Right lobe of liver (tissue), 6 donors: ENCODE measurements around the gene ACP3. TPM values are rescaled to one million over a fixed set of nuclear protein-coding genes. Genes with fewer than 3 reads are reported as not detected.
"Not testable (repeated sequence)": the region's sequence is repeated elsewhere in the genome, so short reads cannot be mapped to it uniquely, and the experiment has no call there.

ENCODE experiments used
- ATAC-seq, 4 donors: fragments of 200-7000 bp; cut with Tn5 transposase; one replicate each; pipeline ENCODE4 v1.9.1; 2020; ENCODE audit warnings: mild to moderate bottlenecking in 4 of 4, moderate library complexity in 4 of 4
- DNase-seq, 3 donors: peaks; one replicate each; pipeline ENCODE4 v3.0.0-alpha.2; 2020
- H3K27ac ChIP-seq, 3 donors: fragments of 200-600 bp; one replicate each; pipeline ENCODE4 v1.8.0; 2022
- H3K27me3 ChIP-seq, 2 donors: fragments of 200-600 bp; one replicate each; pipeline ENCODE4 v1.8.0; 2022
- H3K36me3 ChIP-seq, 4 donors: fragments of 200-600 bp; sonication (generic) in 1 of 4; one replicate each; pipeline versions ENCODE4 v1.5.1 to v1.8.0; 2017 to 2022; ENCODE audit warnings: control low read depth in 1 of 4
- H3K4me1 ChIP-seq, 4 donors: fragments of 200-600 bp; sonication (generic) in 1 of 4; one replicate each; pipeline versions ENCODE4 v1.5.1 to v1.8.0; 2017 to 2022; ENCODE audit warnings: control low read depth in 1 of 4
- H3K4me3 ChIP-seq, 3 donors: fragments of 200-600 bp; one replicate each; pipeline ENCODE4 v1.8.0; 2022
- H3K9me3 ChIP-seq, 4 donors: fragments of 200-600 bp; sonication (generic) in 1 of 4; one replicate each; pipeline versions ENCODE4 v1.5.1 to v1.8.0; 2017 to 2022; ENCODE audit warnings: control low read depth in 1 of 4
- POLR2A ChIP-seq: fragments of 450-650 bp; IDR thresholded peaks from one replicate; pipeline ENCODE4 v1.6.1; 2017; ENCODE audit warnings: antibody characterized with exemption, mild to moderate bottlenecking
- WGBS: methylation state at CpG from one replicate; pipeline ENCODE4 v1.1.6; 2018; ENCODE audit warnings: low coverage, low lambda C conversion rate; ENCODE audit not compliant: insufficient coverage; ENCODE audit errors: missing lambda C conversion rate; 5-methylcytosine and 5-hydroxymethylcytosine counted together
- intact Hi-C, 2 donors: fragments of 100-400 bp; cut with DNase I; formaldehyde crosslinking; loops; one replicate each; pipeline versions ENCODE4 v1.11.2 to v1.14.1; 2022
- total RNA-seq, 6 experiments: library from RNA; depleted of rRNA in 2 of 6; stranded (reverse); fragments of >200 nt in 2 of 6; fragmentation: NEBNext Ultra II Directional in 3 of 6; extraction: Animal tissue kit (Norgen Biotek cat#: 25700) in 3 of 6; gene quantifications; one replicate each; pipeline versions ENCODE4 v1.1.0 to v1.2.4, GENCODE V29; 2016 to 2023
- TF ChIP-seq, protein P1 (sequence below), 4 donors: fragments of 200-600 bp in 3 of 4; fragments of 450-650 bp in 1 of 4; IDR thresholded peaks; one replicate each; pipeline versions ENCODE4 v1.5.1 to v1.8.0; 2016 to 2022; ENCODE audit warnings: antibody characterized with exemption in 4 of 4, mild to moderate bottlenecking in 2 of 4
- donor health status: DM: no; HTN: yes; CAD: no.
- donor health status: DM: no; HTN: no; CAD: no.
- donor health status: DM: no; HTN: no; CAD: no.
- donor health status: DM: no; HTN: yes; CAD: no.
- donor health status: DM: no; HTN: yes; CAD: no.

ACP3 gene
- total RNA-seq, 6 experiments from 2014 or later: 0.12 to 0.49 (median 0.22) TPM; not detected in 1

DNA sequence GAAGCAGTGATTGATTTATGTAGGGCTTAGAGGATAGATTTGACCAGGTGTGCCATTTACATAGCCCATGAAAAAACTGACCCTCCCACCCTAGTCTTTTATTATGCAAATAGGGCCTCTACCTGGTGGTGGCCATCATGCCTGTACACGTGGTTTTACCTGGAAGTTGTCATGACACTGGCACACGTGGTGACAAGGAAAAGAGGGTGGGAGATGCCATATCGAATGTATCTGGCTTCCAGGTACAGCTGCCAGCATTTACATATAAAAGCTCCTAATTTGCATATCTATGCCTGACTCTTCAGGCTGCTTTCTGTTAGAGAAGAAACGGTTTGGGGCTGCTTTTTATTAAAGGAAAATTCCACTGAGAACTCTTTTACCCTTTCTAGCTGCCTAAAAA lies 65.1 kb downstream of the ACP3 start:
- DNase-seq: no peak
- Histone ChIP-seq H3K4me1 (no peaks in the 10 kb centered on the region), H3K27me3 (no peaks in the 10 kb centered on the region), H3K36me3 (no peaks in the 10 kb centered on the region), H3K4me3 (no peak overlapping the region), H3K27ac (no peak overlapping the region), H3K9me3 (no peaks in the 10 kb centered on the region)
- TF ChIP-seq, protein P1, sequence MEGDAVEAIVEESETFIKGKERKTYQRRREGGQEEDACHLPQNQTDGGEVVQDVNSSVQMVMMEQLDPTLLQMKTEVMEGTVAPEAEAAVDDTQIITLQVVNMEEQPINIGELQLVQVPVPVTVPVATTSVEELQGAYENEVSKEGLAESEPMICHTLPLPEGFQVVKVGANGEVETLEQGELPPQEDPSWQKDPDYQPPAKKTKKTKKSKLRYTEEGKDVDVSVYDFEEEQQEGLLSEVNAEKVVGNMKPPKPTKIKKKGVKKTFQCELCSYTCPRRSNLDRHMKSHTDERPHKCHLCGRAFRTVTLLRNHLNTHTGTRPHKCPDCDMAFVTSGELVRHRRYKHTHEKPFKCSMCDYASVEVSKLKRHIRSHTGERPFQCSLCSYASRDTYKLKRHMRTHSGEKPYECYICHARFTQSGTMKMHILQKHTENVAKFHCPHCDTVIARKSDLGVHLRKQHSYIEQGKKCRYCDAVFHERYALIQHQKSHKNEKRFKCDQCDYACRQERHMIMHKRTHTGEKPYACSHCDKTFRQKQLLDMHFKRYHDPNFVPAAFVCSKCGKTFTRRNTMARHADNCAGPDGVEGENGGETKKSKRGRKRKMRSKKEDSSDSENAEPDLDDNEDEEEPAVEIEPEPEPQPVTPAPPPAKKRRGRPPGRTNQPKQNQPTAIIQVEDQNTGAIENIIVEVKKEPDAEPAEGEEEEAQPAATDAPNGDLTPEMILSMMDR (IDR thresholded peaks at IDR 0.05): no peak
- no peak for TF ChIP-seq POLR2A
- intact Hi-C loops: no loop called here
- WGBS: 36% methylated on average over 3 of the region's 4 CpGs
- no peak for ATAC-seq

DNA sequence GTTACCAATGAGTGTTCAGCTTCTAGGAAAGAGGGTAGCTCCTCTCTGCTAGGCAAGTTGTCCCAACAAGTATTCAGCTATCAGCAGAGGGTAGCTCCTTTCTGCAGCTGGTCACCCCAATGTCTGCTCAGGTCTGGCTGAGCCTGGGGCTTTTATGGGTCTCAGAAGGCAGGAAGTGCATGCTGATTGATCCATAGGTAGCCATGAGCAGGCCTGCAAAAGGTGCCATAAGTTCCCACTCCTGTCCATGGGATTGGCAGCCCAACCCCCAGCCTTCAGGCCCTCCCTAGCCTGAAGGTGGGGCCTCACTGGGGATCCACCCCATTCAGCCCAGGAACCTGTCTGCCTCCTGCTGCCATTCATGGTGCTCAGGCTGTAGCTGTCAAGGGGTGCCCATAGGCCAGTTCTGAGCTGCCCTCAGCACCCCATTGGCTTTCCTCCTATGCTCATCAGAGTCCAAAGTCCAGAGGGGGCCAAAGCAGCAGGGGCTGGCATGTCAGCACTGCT lies 65.5 kb downstream of the ACP3 start:
- Histone ChIP-seq H3K27ac (no peak overlapping the region), H3K4me1 (no peaks in the 10 kb centered on the region), H3K4me3 (no peak overlapping the region), H3K27me3 (no peaks in the 10 kb centered on the region), H3K9me3 (no peaks in the 10 kb centered on the region), H3K36me3 (no peaks in the 10 kb centered on the region)
- intact Hi-C loops: no loop called here
- no peak for ATAC-seq
- TF ChIP-seq, protein P1 (IDR thresholded peaks at IDR 0.05): no peak
- TF ChIP-seq POLR2A: no peak
- DNase-seq: no peak

DNA sequence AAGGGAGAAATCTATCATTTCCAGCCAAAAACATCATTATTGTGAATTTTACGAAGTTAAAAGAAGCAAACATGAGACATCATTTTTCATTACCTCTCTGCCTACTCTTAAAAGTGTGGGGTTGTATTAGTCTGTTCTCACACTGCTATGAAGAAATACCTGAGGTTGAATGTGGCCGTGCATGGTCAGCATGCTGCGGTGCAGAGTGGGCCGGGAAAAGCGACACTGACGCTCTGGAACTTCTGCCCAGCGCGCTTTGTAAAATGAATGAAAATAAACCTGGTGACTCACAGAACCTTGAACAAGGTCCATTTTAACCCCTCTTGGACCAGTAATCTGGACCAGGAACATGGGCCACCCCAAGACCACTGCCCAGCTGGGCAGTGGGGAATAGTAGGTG lies 69.1 kb downstream of the ACP3 start:
- 74% methylated on average over 8 of the region's 8 CpGs for WGBS
- H3K27me3 ChIP-seq: no peaks in the 10 kb centered on the region
- intact Hi-C loops: no loop called here
- no peak overlapping the region for H3K4me3 ChIP-seq
- TF ChIP-seq POLR2A: no peak
- TF ChIP-seq, protein P1 (IDR thresholded peaks at IDR 0.05): no peak
- H3K9me3 ChIP-seq: no peaks in the 10 kb centered on the region
- no peaks in the 10 kb centered on the region for H3K4me1 ChIP-seq
- no peak overlapping the region for H3K27ac ChIP-seq
- ATAC-seq: no peak
- no peaks in the 10 kb centered on the region for H3K36me3 ChIP-seq
- DNase-seq: no peak

DNA sequence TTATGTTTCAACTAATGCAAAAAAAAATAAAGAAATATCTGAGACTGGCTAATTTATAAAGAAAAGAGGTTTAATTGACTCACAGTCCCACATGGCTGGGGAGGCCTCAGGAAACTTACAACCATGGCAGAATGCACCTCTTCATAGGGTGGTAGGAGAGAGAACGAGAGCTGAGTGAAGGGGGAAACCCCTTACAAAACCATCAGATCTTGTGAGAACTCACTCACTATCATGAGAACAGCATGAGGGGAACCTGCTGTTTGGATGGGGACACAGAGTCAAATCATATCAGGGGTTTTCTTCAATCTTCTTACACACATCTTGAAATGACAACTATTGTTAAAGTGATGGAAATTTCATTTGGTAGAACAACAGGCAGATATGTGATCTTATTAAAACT lies 75.5 kb downstream of the ACP3 start:
- H3K27ac ChIP-seq, H3K27me3 ChIP-seq, H3K36me3 ChIP-seq, ATAC-seq, DNase-seq, H3K4me1 ChIP-seq, intact Hi-C loops, H3K9me3 ChIP-seq, H3K4me3 ChIP-seq: not testable (repeated sequence)
- 83% methylated on average over 1 of the region's 1 CpG for WGBS

DNA sequence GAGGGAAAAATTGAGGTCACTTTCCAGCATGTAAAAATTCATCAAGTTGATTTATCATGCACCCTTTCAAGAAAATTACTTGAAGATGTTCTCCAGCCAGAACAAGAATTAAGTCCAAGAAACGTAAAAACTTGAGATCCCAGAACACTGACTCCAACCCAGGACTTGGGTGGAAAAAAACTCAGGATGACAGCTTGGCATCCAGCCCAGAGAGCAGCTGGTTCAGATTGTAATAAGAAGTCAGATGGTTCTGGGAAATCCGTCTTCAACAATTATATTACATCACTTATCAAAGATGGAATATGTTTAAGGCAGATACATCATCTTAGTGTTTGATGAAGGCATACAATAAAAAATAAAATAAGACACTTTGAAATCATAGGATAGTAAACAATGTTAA lies 77.1 kb downstream of the ACP3 start:
- 37% methylated on average over 2 of the region's 2 CpGs for WGBS
- DNase-seq (no peak), ATAC-seq (no peak)

More for the DNA sequence above, 77.1 kb downstream of the ACP3 start:
- Histone ChIP-seq H3K27me3 (no peaks in the 10 kb centered on the region), H3K36me3 (no peaks in the 10 kb centered on the region), H3K4me3 (no peak overlapping the region), H3K27ac (no peak overlapping the region), H3K9me3 (no peaks in the 10 kb centered on the region), H3K4me1 (no peaks in the 10 kb centered on the region)
- TF ChIP-seq, protein P1 (IDR thresholded peaks at IDR 0.05): no peak
- TF ChIP-seq POLR2A: no peak
- intact Hi-C loops: no loop called here
